Osteoblast (primary cell): ENCODE measurements around the gene ALG9. TPM values are rescaled to one million over a fixed set of nuclear protein-coding genes. Genes with fewer than 3 reads are reported as not detected.
A peak's percentile ranks its signal among the peaks of the same experiment; 100 is the strongest.

ENCODE experiments used
- DNase-seq: peaks from one replicate; pipeline ENCODE4 v3.0.0; 2011; ENCODE audit warnings: low spot score, mixed read lengths; ENCODE audit not compliant: insufficient read length; ENCODE audit errors: missing footprints
- H2AFZ ChIP-seq: 2 replicates; pipeline ENCODE4 v1.6.0; 2011; ENCODE audit warnings: mild to moderate bottlenecking, low read length
- H3K27ac ChIP-seq: 2 replicates; pipeline ENCODE4 v1.5.1; 2011; ENCODE audit warnings: mild to moderate bottlenecking, low read depth, low read length, moderate library complexity
- H3K27me3 ChIP-seq: 2 replicates; pipeline ENCODE4 v1.6.0; 2012; ENCODE audit warnings: mild to moderate bottlenecking, control low read depth, inconsistent platforms, low read length, moderate library complexity; ENCODE audit not compliant: insufficient read depth
- H3K36me3 ChIP-seq: 2 replicates; pipeline ENCODE4 v1.5.1; 2011; ENCODE audit warnings: mild to moderate bottlenecking, low read length, control low read depth, moderate library complexity; ENCODE audit not compliant: insufficient read depth
- H3K4me1 ChIP-seq: 2 replicates; pipeline ENCODE4 v1.5.1; 2011; ENCODE audit warnings: mild to moderate bottlenecking, low read length, control low read depth, moderate library complexity; ENCODE audit not compliant: insufficient read depth
- H3K4me2 ChIP-seq: 2 replicates; pipeline ENCODE4 v1.6.0; 2011; ENCODE audit warnings: mild to moderate bottlenecking, low read length; ENCODE audit not compliant: insufficient read depth
- H3K4me3 ChIP-seq: fragments of 200-600 bp; sonication (generic); 3 replicates; pipeline ENCODE4 v1.5.1; 2012; ENCODE audit warnings: mild to moderate bottlenecking, low read length, inconsistent platforms; ENCODE audit not compliant: insufficient read depth
- H3K79me2 ChIP-seq: 2 replicates; pipeline ENCODE4 v1.6.0; 2012; ENCODE audit warnings: mild to moderate bottlenecking, low read length, control low read depth, inconsistent platforms; ENCODE audit not compliant: insufficient read depth
- H3K9me3 ChIP-seq: 2 replicates; pipeline ENCODE4 v1.5.1; 2011; ENCODE audit warnings: low read depth, low read length, control low read depth
- H4K20me1 ChIP-seq: 2 replicates; pipeline ENCODE4 v1.6.0; 2012; ENCODE audit warnings: mild to moderate bottlenecking, low read length, control low read depth; ENCODE audit not compliant: insufficient read depth
- total RNA-seq: library from RNA; depleted of rRNA; stranded (reverse); fragments of >200 nt; gene quantifications from 2 replicates; pipeline ENCODE4 v1.2.3, GENCODE V29; 2012
- TF ChIP-seq, protein P1 (sequence below): IDR thresholded peaks from 2 replicates; pipeline ENCODE4 v1.5.1; 2011; ENCODE audit warnings: mild to moderate bottlenecking, low read depth, low read length, moderate library complexity; ENCODE audit errors: extremely low read depth

ALG9 gene
- total RNA-seq, 1 donor = 35.8 TPM

GRCh38 chr11:111829185-111829968 lies 42.0 kb downstream of the ALG9 start:
- Histone ChIP-seq H3K9me3 (no peaks in the 10 kb centered on the region), H3K27ac (peak overlapping the region; percentile 67), H3K36me3 (peaks cover 8% of the 10 kb centered on the region), H3K4me3 (no peak overlapping the region), H3K4me1 (peaks cover 11% of the 10 kb centered on the region), H2AFZ (peak overlapping the region; percentile 30), H3K79me2 (no peaks in the 10 kb centered on the region), H4K20me1 (no peaks in the 10 kb centered on the region), H3K27me3 (no peaks in the 10 kb centered on the region), H3K4me2 (peak overlapping the region; percentile 22)
- DNase-seq = peak; percentile 69
- TF ChIP-seq, protein P1, sequence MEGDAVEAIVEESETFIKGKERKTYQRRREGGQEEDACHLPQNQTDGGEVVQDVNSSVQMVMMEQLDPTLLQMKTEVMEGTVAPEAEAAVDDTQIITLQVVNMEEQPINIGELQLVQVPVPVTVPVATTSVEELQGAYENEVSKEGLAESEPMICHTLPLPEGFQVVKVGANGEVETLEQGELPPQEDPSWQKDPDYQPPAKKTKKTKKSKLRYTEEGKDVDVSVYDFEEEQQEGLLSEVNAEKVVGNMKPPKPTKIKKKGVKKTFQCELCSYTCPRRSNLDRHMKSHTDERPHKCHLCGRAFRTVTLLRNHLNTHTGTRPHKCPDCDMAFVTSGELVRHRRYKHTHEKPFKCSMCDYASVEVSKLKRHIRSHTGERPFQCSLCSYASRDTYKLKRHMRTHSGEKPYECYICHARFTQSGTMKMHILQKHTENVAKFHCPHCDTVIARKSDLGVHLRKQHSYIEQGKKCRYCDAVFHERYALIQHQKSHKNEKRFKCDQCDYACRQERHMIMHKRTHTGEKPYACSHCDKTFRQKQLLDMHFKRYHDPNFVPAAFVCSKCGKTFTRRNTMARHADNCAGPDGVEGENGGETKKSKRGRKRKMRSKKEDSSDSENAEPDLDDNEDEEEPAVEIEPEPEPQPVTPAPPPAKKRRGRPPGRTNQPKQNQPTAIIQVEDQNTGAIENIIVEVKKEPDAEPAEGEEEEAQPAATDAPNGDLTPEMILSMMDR = no peak

- Histone ChIP-seq H3K36me3 (peaks cover 4% of the 10 kb centered on the region), H3K4me2 (no peak overlapping the region), H3K27me3 (no peaks in the 10 kb centered on the region), H2AFZ (no peak overlapping the region), H4K20me1 (no peaks in the 10 kb centered on the region), H3K4me1 (peaks cover 11% of the 10 kb centered on the region), H3K27ac (no peak overlapping the region), H3K4me3 (no peak overlapping the region), H3K79me2 (no peaks in the 10 kb centered on the region), H3K9me3 (no peaks in the 10 kb centered on the region)
- TF ChIP-seq, protein P1 = no peak
- DNase-seq = no peak
Measured at GRCh38 chr11:111826322-111826950, 44.9 kb downstream of the ALG9 start.

GRCh38 chr11:111823629-111824028 lies 47.8 kb downstream of the ALG9 start:
- DNase-seq = no peak
- Histone ChIP-seq H2AFZ (no peak overlapping the region), H3K36me3 (no peaks in the 10 kb centered on the region), H4K20me1 (no peaks in the 10 kb centered on the region), H3K4me1 (peaks cover 20% of the 10 kb centered on the region), H3K27ac (no peak overlapping the region), H3K27me3 (no peaks in the 10 kb centered on the region), H3K4me3 (no peak overlapping the region), H3K79me2 (no peaks in the 10 kb centered on the region), H3K9me3 (no peaks in the 10 kb centered on the region), H3K4me2 (no peak overlapping the region)
- TF ChIP-seq, protein P1 = no peak

- H3K4me2 ChIP-seq = no peak overlapping the region
Measured at GRCh38 chr11:111823131-111823530, 48.2 kb downstream of the ALG9 start.

More at GRCh38 chr11:111823131-111823530, 48.2 kb downstream of the ALG9 start:
- Histone ChIP-seq H3K79me2 (no peaks in the 10 kb centered on the region), H3K9me3 (no peaks in the 10 kb centered on the region), H3K4me3 (no peak overlapping the region), H2AFZ (no peak overlapping the region), H3K27me3 (no peaks in the 10 kb centered on the region), H4K20me1 (no peaks in the 10 kb centered on the region), H3K27ac (no peak overlapping the region), H3K36me3 (no peaks in the 10 kb centered on the region), H3K4me1 (peaks cover 18% of the 10 kb centered on the region)
- DNase-seq = peak; percentile 51
- TF ChIP-seq, protein P1 = no peak
